ENCODE measurements around the gene STRADA.

Gene STRADA

GRCh38 chr17:63780507-63780906 lies 38.9 kb upstream of the STRADA start:
- no peak for TF ChIP-seq CTCF (IDR thresholded peaks at IDR 0.05)

GRCh38 chr17:63775420-63775819 lies 33.8 kb upstream of the STRADA start:
- no peak for TF ChIP-seq CTCF (IDR thresholded peaks at IDR 0.05)

- TF ChIP-seq CTCF (IDR thresholded peaks at IDR 0.05) = no peak
Measured at GRCh38 chr17:63774969-63775265, 33.3 kb upstream of the STRADA start.

- no peak; the same call in 1 of the 2 replicates for TF ChIP-seq CTCF (IDR thresholded peaks at IDR 0.05)
Measured at GRCh38 chr17:63774141-63774968, 32.8 kb upstream of the STRADA start, which contains the start of gene DDX42. DDX42 (plus strand) TSS chr17:63774170; CDS start chr17:63787050, 12,880 bp downstream.

- no peak for TF ChIP-seq CTCF (IDR thresholded peaks at IDR 0.05)
Measured at GRCh38 chr17:63773272-63774140, 31.9 kb upstream of the STRADA start, which contains the start of gene CCDC47. CCDC47 (minus strand) TSS chr17:63773597; CDS start chr17:63766175, 7,422 bp downstream.

- no peak for TF ChIP-seq CTCF (IDR thresholded peaks at IDR 0.05)
Measured at GRCh38 chr17:63772801-63773271, 31.2 kb upstream of the STRADA start.

- no peak for TF ChIP-seq CTCF (IDR thresholded peaks at IDR 0.05)
Measured at GRCh38 chr17:63768433-63768832, 26.8 kb upstream of the STRADA start.

Data from LNCAP (cell line).